Breast epithelium (tissue), 3 donors: ENCODE measurements around the gene CLASP1.

Experiments
- POLR2AphosphoS5 ChIP-seq, 3 donors: sonication (generic); formaldehyde crosslinking; IDR thresholded peaks; one replicate each; pipeline ENCODE4 v1.6.1; 2017; ENCODE audit warnings: antibody characterized with exemption in 3 of 3
- TF ChIP-seq, protein P1 (sequence below), 3 donors: fragments of 450-650 bp; IDR thresholded peaks; one replicate each; pipeline ENCODE4 v1.5.1; 2016 to 2017; ENCODE audit warnings: antibody characterized with exemption in 3 of 3, mild to moderate bottlenecking in 3 of 3, moderate library complexity in 3 of 3

DNA sequence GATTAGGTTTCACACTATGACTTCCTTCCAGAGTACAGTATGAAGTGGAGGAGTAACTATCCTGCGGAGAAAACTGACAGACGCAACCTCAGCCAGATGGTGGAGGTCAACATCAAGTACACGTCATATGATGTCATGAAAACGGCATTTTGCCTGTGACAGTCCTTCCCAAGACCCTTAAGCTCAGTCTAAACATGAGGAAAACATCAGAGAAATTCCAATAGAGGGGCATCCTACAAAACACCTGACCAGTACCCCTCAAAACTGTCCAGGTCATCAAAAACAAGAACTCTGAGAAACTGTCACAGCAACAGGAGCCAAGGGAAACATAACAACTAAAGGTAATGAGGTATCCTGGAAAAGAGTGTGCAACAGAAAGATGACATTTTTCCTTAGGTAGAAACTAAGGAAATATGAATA, 116.9 kb downstream of the CLASP1 start:
- TF ChIP-seq, protein P1, sequence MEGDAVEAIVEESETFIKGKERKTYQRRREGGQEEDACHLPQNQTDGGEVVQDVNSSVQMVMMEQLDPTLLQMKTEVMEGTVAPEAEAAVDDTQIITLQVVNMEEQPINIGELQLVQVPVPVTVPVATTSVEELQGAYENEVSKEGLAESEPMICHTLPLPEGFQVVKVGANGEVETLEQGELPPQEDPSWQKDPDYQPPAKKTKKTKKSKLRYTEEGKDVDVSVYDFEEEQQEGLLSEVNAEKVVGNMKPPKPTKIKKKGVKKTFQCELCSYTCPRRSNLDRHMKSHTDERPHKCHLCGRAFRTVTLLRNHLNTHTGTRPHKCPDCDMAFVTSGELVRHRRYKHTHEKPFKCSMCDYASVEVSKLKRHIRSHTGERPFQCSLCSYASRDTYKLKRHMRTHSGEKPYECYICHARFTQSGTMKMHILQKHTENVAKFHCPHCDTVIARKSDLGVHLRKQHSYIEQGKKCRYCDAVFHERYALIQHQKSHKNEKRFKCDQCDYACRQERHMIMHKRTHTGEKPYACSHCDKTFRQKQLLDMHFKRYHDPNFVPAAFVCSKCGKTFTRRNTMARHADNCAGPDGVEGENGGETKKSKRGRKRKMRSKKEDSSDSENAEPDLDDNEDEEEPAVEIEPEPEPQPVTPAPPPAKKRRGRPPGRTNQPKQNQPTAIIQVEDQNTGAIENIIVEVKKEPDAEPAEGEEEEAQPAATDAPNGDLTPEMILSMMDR (IDR thresholded peaks at IDR 0.05), result no peak
- TF ChIP-seq POLR2AphosphoS5 (IDR thresholded peaks at IDR 0.05), result no peak
